ENCODE data around the gene FRMPD2. TPM values are rescaled to one million over a fixed set of nuclear protein-coding genes. Genes with fewer than 3 reads are reported as not detected.

FRMPD2 gene
- total and polyA plus RNA-seq, 2 experiments from 2014 or later = not detected

- H3K9me2 ChIP-seq (ENCODE audit: insufficient read depth) = no peaks in the 10 kb centered on the region
- 52% methylated on average over 13 of the region's 13 CpGs for WGBS, 2 experiments (ENCODE audit: low coverage in 1 of 2, low lambda C conversion rate in 2 of 2, missing lambda C conversion rate in 2 of 2)
- no peaks in the 10 kb centered on the region for H4K20me1 ChIP-seq (ENCODE audit: insufficient read depth)
- in situ Hi-C loops (cut with MboI) = no loop called here
- no peak overlapping the region for H3K27ac ChIP-seq
- H3F3A ChIP-seq (ENCODE audit: insufficient read depth) = no peaks in the 10 kb centered on the region
- peaks cover 28% of the 10 kb centered on the region for H3K27me3 ChIP-seq (replicated peaks; ENCODE audit: insufficient read depth)
- H3K9ac ChIP-seq = no peak overlapping the region
- TF ChIP-seq EZH2phosphoT487 (IDR thresholded peaks at IDR 0.05; ENCODE audit: insufficient read depth, low read depth) = no peak
- no peak for TF ChIP-seq EZH2 (IDR thresholded peaks at IDR 0.05; ENCODE audit: insufficient read depth, poor library complexity, severe bottlenecking)
- H3K9me3 ChIP-seq (ENCODE audit: low read depth) = no peaks in the 10 kb centered on the region
- no peak overlapping the region for H2AFZ ChIP-seq
- H3K4me2 ChIP-seq (ENCODE audit: unreplicated experiment) = no peak overlapping the region
- no peaks in the 10 kb centered on the region for H3K79me2 ChIP-seq (ENCODE audit: insufficient read depth)
- H3K4me3 ChIP-seq = no peak overlapping the region
- no peaks in the 10 kb centered on the region for H3K36me3 ChIP-seq (ENCODE audit: low read depth)
- DNase-seq = no peak
- H3K4me1 ChIP-seq (ENCODE audit: insufficient read depth) = no peaks in the 10 kb centered on the region
These were observed 13.2 kb upstream of the FRMPD2 start for GRCh38 chr10:48287417-48288391.

DNA sequence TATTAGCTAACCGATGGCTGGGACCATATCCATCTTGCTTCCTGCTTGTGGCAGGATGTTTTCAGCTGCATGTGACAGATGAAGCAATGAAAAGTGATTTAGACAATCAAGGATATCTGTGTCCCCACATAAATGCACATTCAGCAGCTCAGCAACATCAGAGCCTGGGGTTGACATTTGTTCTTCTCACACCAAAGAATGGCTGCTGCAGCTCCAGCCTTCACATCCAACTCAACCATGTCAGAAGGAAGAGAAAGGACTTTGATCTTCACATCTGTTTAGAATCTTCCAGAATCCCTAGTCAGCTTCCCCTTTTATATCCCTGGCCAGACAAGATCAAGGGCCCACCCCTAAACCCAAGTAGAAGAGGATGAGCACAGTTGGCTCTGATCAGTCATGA lies 11.9 kb upstream of the FRMPD2 start:
- TF ChIP-seq EZH2 (IDR thresholded peaks at IDR 0.05; ENCODE audit: insufficient read depth, poor library complexity, severe bottlenecking) (no peak), EZH2phosphoT487 (IDR thresholded peaks at IDR 0.05; ENCODE audit: insufficient read depth, low read depth) (no peak)
- no peaks in the 10 kb centered on the region for H3K36me3 ChIP-seq (ENCODE audit: low read depth)
- H3K9me3 ChIP-seq (ENCODE audit: low read depth) = no peaks in the 10 kb centered on the region
- DNase-seq = no peak
- in situ Hi-C loops (cut with MboI) = no loop called here
- H3K4me2 ChIP-seq (ENCODE audit: unreplicated experiment) = no peak overlapping the region
- WGBS, 2 experiments (ENCODE audit: low coverage in 1 of 2, low lambda C conversion rate in 2 of 2, missing lambda C conversion rate in 2 of 2) = 50 to 53% methylated on average over 1 of the region's 1 CpG
- no peaks in the 10 kb centered on the region for H3F3A ChIP-seq (ENCODE audit: insufficient read depth)
- no peak overlapping the region for H3K27ac ChIP-seq
- no peak overlapping the region for H3K4me3 ChIP-seq
- H3K27me3 ChIP-seq (replicated peaks; ENCODE audit: insufficient read depth) = peaks cover 28% of the 10 kb centered on the region
- no peaks in the 10 kb centered on the region for H3K4me1 ChIP-seq (ENCODE audit: insufficient read depth)
- no peak overlapping the region for H2AFZ ChIP-seq
- no peaks in the 10 kb centered on the region for H4K20me1 ChIP-seq (ENCODE audit: insufficient read depth)
- H3K9me2 ChIP-seq (ENCODE audit: insufficient read depth) = no peaks in the 10 kb centered on the region
- H3K79me2 ChIP-seq (ENCODE audit: insufficient read depth) = no peaks in the 10 kb centered on the region
- H3K9ac ChIP-seq = no peak overlapping the region

DNA sequence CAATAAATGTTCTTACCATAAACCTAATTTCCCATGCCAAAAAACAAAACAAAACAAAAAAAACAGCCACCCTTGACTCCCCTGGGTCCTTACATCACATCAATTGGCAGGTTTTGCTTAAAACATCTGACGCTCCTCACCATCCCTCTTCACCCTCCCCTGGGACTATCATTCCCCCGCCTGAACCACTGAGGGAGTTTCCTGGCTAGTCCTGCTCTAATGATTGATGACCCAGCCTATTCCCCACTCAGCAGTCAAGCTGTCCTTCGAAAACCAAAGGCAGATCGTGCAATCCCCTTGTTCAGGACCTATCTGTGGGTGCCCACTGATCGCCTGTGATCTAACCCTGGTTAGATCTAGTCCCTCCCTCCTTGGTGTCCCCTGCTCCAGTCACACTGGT lies 11.2 kb upstream of the FRMPD2 start:
- DNase-seq = no peak
- H3K9me3 ChIP-seq (ENCODE audit: low read depth) = no peaks in the 10 kb centered on the region

DNA sequence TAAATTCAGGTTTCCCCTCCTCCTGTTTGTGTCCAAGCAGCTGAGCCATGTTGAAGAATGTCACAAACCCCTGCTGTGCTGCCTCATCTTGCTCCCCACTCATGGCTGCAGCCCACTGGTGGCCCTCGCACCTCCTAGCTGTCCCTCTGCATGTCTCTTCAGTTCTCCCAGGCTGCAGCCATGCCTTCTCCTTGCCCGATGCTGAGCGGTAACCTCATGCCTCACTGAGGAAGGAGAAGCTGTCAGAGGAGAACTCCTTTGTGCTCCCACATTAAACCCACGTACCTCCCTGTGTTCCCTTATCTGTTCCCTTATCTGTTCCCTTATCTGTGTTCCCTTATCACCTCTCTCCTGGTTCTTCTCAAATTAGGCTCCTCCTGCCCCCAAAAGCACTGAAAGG lies 10.3 kb upstream of the FRMPD2 start:
- peaks cover 28% of the 10 kb centered on the region for H3K27me3 ChIP-seq (replicated peaks; ENCODE audit: insufficient read depth)
- no peaks in the 10 kb centered on the region for H3K36me3 ChIP-seq (ENCODE audit: low read depth)
- H3K9me3 ChIP-seq (ENCODE audit: low read depth) = no peaks in the 10 kb centered on the region
- DNase-seq = no peak
- H3K4me2 ChIP-seq (ENCODE audit: unreplicated experiment) = no peak overlapping the region
- 18 to 25% methylated on average over 4 of the region's 4 CpGs for WGBS, 2 experiments (ENCODE audit: low coverage in 1 of 2, low lambda C conversion rate in 2 of 2, missing lambda C conversion rate in 2 of 2)
- TF ChIP-seq EZH2phosphoT487 (IDR thresholded peaks at IDR 0.05; ENCODE audit: insufficient read depth, low read depth) (no peak), EZH2 (IDR thresholded peaks at IDR 0.05; ENCODE audit: insufficient read depth, poor library complexity, severe bottlenecking) (no peak)
- H3K4me1 ChIP-seq (ENCODE audit: insufficient read depth) = no peaks in the 10 kb centered on the region
- no peak overlapping the region for H3K4me3 ChIP-seq
- no peak overlapping the region for H3K9ac ChIP-seq
- no peak overlapping the region for H2AFZ ChIP-seq
- H3K9me2 ChIP-seq (ENCODE audit: insufficient read depth) = no peaks in the 10 kb centered on the region
- in situ Hi-C loops (cut with MboI) = no loop called here
- H3K27ac ChIP-seq = no peak overlapping the region
- H4K20me1 ChIP-seq (ENCODE audit: insufficient read depth) = no peaks in the 10 kb centered on the region
- H3K79me2 ChIP-seq (ENCODE audit: insufficient read depth) = no peaks in the 10 kb centered on the region
- H3F3A ChIP-seq (ENCODE audit: insufficient read depth) = no peaks in the 10 kb centered on the region

More for the DNA sequence above, 11.2 kb upstream of the FRMPD2 start:
- Histone ChIP-seq H4K20me1 (ENCODE audit: insufficient read depth) (no peaks in the 10 kb centered on the region), H3K27me3 (replicated peaks; ENCODE audit: insufficient read depth) (peaks cover 28% of the 10 kb centered on the region), H3K4me2 (ENCODE audit: unreplicated experiment) (no peak overlapping the region), H3K9ac (no peak overlapping the region), H3K27ac (no peak overlapping the region), H3F3A (ENCODE audit: insufficient read depth) (no peaks in the 10 kb centered on the region), H3K9me2 (ENCODE audit: insufficient read depth) (no peaks in the 10 kb centered on the region), H3K4me1 (ENCODE audit: insufficient read depth) (no peaks in the 10 kb centered on the region), H2AFZ (no peak overlapping the region), H3K4me3 (no peak overlapping the region), H3K79me2 (ENCODE audit: insufficient read depth) (no peaks in the 10 kb centered on the region), H3K36me3 (ENCODE audit: low read depth) (no peaks in the 10 kb centered on the region)
- in situ Hi-C loops (cut with MboI) = no loop called here
- TF ChIP-seq EZH2 (IDR thresholded peaks at IDR 0.05; ENCODE audit: insufficient read depth, poor library complexity, severe bottlenecking) = no peak
- no peak for TF ChIP-seq EZH2phosphoT487 (IDR thresholded peaks at IDR 0.05; ENCODE audit: insufficient read depth, low read depth)
- WGBS, 2 experiments (ENCODE audit: low coverage in 1 of 2, low lambda C conversion rate in 2 of 2, missing lambda C conversion rate in 2 of 2) = 38% methylated on average over 5 of the region's 5 CpGs
